SK-N-MC (cell line): ENCODE measurements around the gene LDHAL6B.

Experiments
- EZH2 ChIP-seq: fragments of 200-600 bp; sonication (generic); IDR thresholded peaks from one replicate; pipeline ENCODE4 v1.6.1; 2017; ENCODE audit warnings: antibody characterized with exemption
- POLR2AphosphoS5 ChIP-seq: IDR thresholded peaks from 2 replicates; pipeline ENCODE4 v1.6.1; 2012; ENCODE audit warnings: mild to moderate bottlenecking, low read depth, low read length, borderline replicate concordance

GRCh38 chr15:59223736-59224135, 17.1 kb downstream of the LDHAL6B start:
- TF ChIP-seq POLR2AphosphoS5 (no peak), EZH2 (no peak)
